Right lobe of liver (tissue), 4 donors: ENCODE results near the gene RBM22.

ENCODE experiments used
- POLR2A ChIP-seq: fragments of 450-650 bp; IDR thresholded peaks from one replicate; pipeline ENCODE4 v1.6.1; 2017; ENCODE audit warnings: antibody characterized with exemption, mild to moderate bottlenecking
- TF ChIP-seq, protein P1 (sequence below), 4 donors: fragments of 200-600 bp in 3 of 4; fragments of 450-650 bp in 1 of 4; IDR thresholded peaks; one replicate each; pipeline versions ENCODE4 v1.5.1 to v1.8.0; 2016 to 2022; ENCODE audit warnings: antibody characterized with exemption in 4 of 4, mild to moderate bottlenecking in 2 of 4
- donor health status: DM: no; HTN: no; CAD: no.
- donor health status: DM: no; HTN: no; CAD: no.
- donor health status: DM: no; HTN: yes; CAD: no.

DNA sequence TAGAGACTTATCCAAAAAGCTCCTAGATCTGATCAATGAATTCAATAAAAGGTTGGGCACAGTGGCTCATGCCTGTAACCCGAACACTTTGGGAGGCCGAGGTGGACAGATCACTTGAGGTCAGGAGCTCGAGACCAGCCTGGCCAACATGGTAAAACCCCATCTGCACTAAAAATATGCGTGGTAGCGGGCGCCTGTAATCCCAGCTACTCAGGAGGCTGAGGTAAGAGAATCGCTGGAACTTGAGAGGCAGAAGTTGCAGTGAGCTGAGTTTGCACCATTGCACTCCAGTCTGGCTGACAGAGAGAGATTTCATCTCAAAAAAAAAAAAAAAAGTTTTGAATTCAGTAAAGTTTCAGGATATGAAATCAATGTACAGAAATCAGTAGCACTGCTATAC lies 38.0 kb upstream of the RBM22 start:
- TF ChIP-seq, protein P1, sequence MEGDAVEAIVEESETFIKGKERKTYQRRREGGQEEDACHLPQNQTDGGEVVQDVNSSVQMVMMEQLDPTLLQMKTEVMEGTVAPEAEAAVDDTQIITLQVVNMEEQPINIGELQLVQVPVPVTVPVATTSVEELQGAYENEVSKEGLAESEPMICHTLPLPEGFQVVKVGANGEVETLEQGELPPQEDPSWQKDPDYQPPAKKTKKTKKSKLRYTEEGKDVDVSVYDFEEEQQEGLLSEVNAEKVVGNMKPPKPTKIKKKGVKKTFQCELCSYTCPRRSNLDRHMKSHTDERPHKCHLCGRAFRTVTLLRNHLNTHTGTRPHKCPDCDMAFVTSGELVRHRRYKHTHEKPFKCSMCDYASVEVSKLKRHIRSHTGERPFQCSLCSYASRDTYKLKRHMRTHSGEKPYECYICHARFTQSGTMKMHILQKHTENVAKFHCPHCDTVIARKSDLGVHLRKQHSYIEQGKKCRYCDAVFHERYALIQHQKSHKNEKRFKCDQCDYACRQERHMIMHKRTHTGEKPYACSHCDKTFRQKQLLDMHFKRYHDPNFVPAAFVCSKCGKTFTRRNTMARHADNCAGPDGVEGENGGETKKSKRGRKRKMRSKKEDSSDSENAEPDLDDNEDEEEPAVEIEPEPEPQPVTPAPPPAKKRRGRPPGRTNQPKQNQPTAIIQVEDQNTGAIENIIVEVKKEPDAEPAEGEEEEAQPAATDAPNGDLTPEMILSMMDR (IDR thresholded peaks at IDR 0.05): no peak
- no peak for TF ChIP-seq POLR2A
